GM12878 (cell line): ENCODE results near the gene KDM6B. TPM values are rescaled to one million over a fixed set of nuclear protein-coding genes. Genes with fewer than 3 reads are reported as not detected.
A peak's percentile ranks its signal among the peaks of the same experiment; 100 is the strongest.

ENCODE experiments used
- ATAC-seq: fragments of 200-7000 bp; cut with Tn5 transposase; 3 replicates; pipeline ENCODE4 v1.9.1; 2020; ENCODE audit warnings: mild to moderate bottlenecking, moderate library complexity
- BruUV-seq: library from RNA; stranded (reverse); fragments of 400-500 nt; replicated peaks from 2 replicates; lab custom pipeline; 2021; lab: Mats Ljungman, UMichigan
- CTCF ChIA-PET: fragments of 300-600 bp; sonication (Branson Sonifier 250); formaldehyde crosslinking; extraction: SDS; loops from one replicate; lab custom pipeline; 2021; ENCODE audit warnings: inconsistent platforms; lab: Yijun Ruan, JAX
- POLR2A ChIA-PET: fragments of 350-600 bp; formaldehyde crosslinking; extraction: SDS; loops from one replicate; lab custom pipeline; 2021; ENCODE audit warnings: inconsistent platforms; lab: Charles Lee
- RAD21 ChIA-PET: fragments of 300-600 bp; sonication (Branson Sonifier 250); formaldehyde crosslinking; loops from one replicate; lab custom pipeline; 2023; ENCODE audit warnings: antibody characterized with exemption; ENCODE audit not compliant: unreplicated experiment; lab: Charles Lee
- SMC1A ChIA-PET: fragments of 300-600 bp; sonication (Branson Sonifier 250); formaldehyde crosslinking; loops from one replicate; lab custom pipeline; 2023; ENCODE audit not compliant: unreplicated experiment, uncharacterized antibody; lab: Charles Lee
- DNase-seq: peaks from one replicate; pipeline ENCODE4 v3.0.0-alpha.2; 2011; ENCODE audit warnings: low read depth, low spot score
- FAIRE-seq: peaks from 3 replicates; lab custom pipeline; 2011; peaks lifted over from hg19 to GRCh38; lab: Jason Lieb, UNC
- H2AFZ ChIP-seq: 2 replicates; pipeline ENCODE4 v1.6.0; 2011; ENCODE audit warnings: low read depth, low read length, control low read depth; ENCODE audit not compliant: control insufficient read depth
- H3K27ac ChIP-seq: 2 replicates; pipeline ENCODE4 v1.5.1; 2011; ENCODE audit warnings: control low read depth; ENCODE audit not compliant: control insufficient read depth, insufficient read depth
- H3K27me3 ChIP-seq, 2 experiments: replicated peaks in 1 of 2; 2 replicates each; pipeline versions ENCODE4 v1.6.0 to v1.6.1; 2011; ENCODE audit warnings: low read length in 1 of 2; ENCODE audit not compliant: control insufficient read depth in 2 of 2, insufficient read depth in 2 of 2
- H3K36me3 ChIP-seq, 2 experiments: 2 replicates each; pipeline ENCODE4 v1.5.1; 2011; ENCODE audit warnings: low read length in 1 of 2; ENCODE audit not compliant: control insufficient read depth in 2 of 2, insufficient read depth in 2 of 2
- H3K4me1 ChIP-seq: 2 replicates; pipeline ENCODE4 v1.6.1; 2011; ENCODE audit warnings: mild to moderate bottlenecking, low read length, moderate library complexity, mixed read lengths; ENCODE audit not compliant: control insufficient read depth, insufficient read depth
- H3K4me2 ChIP-seq: 2 replicates; pipeline ENCODE4 v1.6.0; 2011; ENCODE audit warnings: control low read depth; ENCODE audit not compliant: control insufficient read depth, insufficient read depth
- H3K4me3 ChIP-seq: fragments of 200-600 bp; sonication (generic); 2 replicates; pipeline ENCODE4 v1.5.1; 2016
- H3K79me2 ChIP-seq: 2 replicates; pipeline ENCODE4 v1.6.0; 2011; ENCODE audit warnings: low read length; ENCODE audit not compliant: control insufficient read depth, insufficient read depth
- H3K9ac ChIP-seq: 2 replicates; pipeline ENCODE4 v1.8.0; 2011; ENCODE audit warnings: low read length, control low read depth, mixed read lengths; ENCODE audit not compliant: control insufficient read depth, insufficient read depth
- H3K9me3 ChIP-seq: replicated peaks from 3 replicates; pipeline ENCODE4 v1.5.1; 2011; ENCODE audit warnings: mild to moderate bottlenecking, low read length; ENCODE audit not compliant: control insufficient read depth, insufficient read depth
- H4K20me1 ChIP-seq: 2 replicates; pipeline ENCODE4 v1.6.0; 2011; ENCODE audit not compliant: control insufficient read depth, insufficient read depth
- ASH2L ChIP-seq: fragments of 300-600, 200-600 bp; sonication (generic); IDR thresholded peaks from 2 replicates; pipeline ENCODE4 v1.6.1; 2017; ENCODE audit warnings: low read depth, mild to moderate bottlenecking, borderline replicate concordance
- CBX3 ChIP-seq: fragments of 200-600 bp; sonication (generic); IDR thresholded peaks from 2 replicates; pipeline ENCODE4 v1.6.1; 2016; ENCODE audit warnings: low read depth, borderline replicate concordance
- EP300 ChIP-seq, 2 experiments: fragments of 150-350 bp in 1 of 2; IDR thresholded peaks; 2 replicates each; pipeline ENCODE4 v1.6.1; 2011 to 2012; ENCODE audit warnings: low read depth in 2 of 2, low read length in 2 of 2, borderline replicate concordance in 1 of 2, improper control_type of control experiment in 1 of 2, inconsistent platforms in 1 of 2; ENCODE audit not compliant: control insufficient read depth in 1 of 2
- FOXK2 ChIP-seq: fragments of 450-650 bp; IDR thresholded peaks from 2 replicates; pipeline ENCODE4 v1.6.1; 2017; ENCODE audit warnings: mild to moderate bottlenecking, moderate library complexity
- HDAC6 ChIP-seq: fragments of 200-600 bp; sonication (generic); IDR thresholded peaks from one replicate; pipeline ENCODE4 v1.8.0; 2017; ENCODE audit warnings: antibody characterized with exemption; ENCODE audit not compliant: unreplicated experiment
- MYB ChIP-seq: fragments of 150-350 bp; IDR thresholded peaks from 2 replicates; pipeline ENCODE4 v1.6.1; 2014; ENCODE audit warnings: mild to moderate bottlenecking, low read depth, low read length, borderline replicate concordance
- RELA ChIP-seq: fragments of 450-650 bp; IDR thresholded peaks from 2 replicates; pipeline ENCODE4 v1.8.0; 2014; ENCODE audit warnings: borderline replicate concordance; ENCODE audit not compliant: partially characterized antibody
- SMC3 ChIP-seq: IDR thresholded peaks from 2 replicates; pipeline ENCODE4 v1.6.1; 2011; ENCODE audit warnings: low read length, improper control_type of control experiment, borderline replicate concordance
- SRF ChIP-seq, 2 experiments: IDR thresholded peaks; 2 replicates each; pipeline ENCODE4 v1.6.1; 2011; ENCODE audit warnings: low read depth in 2 of 2, low read length in 2 of 2, mild to moderate bottlenecking in 1 of 2, moderate library complexity in 1 of 2
- TCF7 ChIP-seq: IDR thresholded peaks from 2 replicates; pipeline ENCODE4 v1.6.1; 2014; ENCODE audit warnings: antibody characterized with exemption, borderline replicate concordance
- ZBTB11 ChIP-seq: fragments of 450-650 bp; formaldehyde crosslinking; IDR thresholded peaks from 2 replicates; pipeline ENCODE4 v1.5.0; 2022; ENCODE audit warnings: mild to moderate bottlenecking, missing genetic modification characterization
- ZBTB40 ChIP-seq: fragments of 450-650 bp; IDR thresholded peaks from 2 replicates; pipeline ENCODE4 v1.6.1; 2016; ENCODE audit warnings: mild to moderate bottlenecking, moderate library complexity, borderline replicate concordance
- ZNF622 ChIP-seq: fragments of 450-650 bp; IDR thresholded peaks from 2 replicates; pipeline ENCODE4 v1.6.1; 2017; ENCODE audit warnings: mild to moderate bottlenecking, inconsistent platforms
- WGBS: methylation state at CpG from one replicate; pipeline ENCODE4 v1.1.6; 2016; ENCODE audit warnings: low lambda C conversion rate; ENCODE audit not compliant: insufficient replicate concordance, insufficient coverage; ENCODE audit errors: missing lambda C conversion rate; 5-methylcytosine and 5-hydroxymethylcytosine counted together
- in situ Hi-C: fragments of 300-500 bp; cut with MboI; formaldehyde crosslinking; loops from 9 replicates; pipeline ENCODE4 v1.14.3; 2018; ENCODE audit warnings: mixed read lengths
- intact Hi-C: fragments of 100-400 bp; cut with micrococcal nuclease; formaldehyde crosslinking; loops from one replicate; pipeline ENCODE4 v1.14.2; 2022; ENCODE audit not compliant: unreplicated experiment
- polyA plus RNA-seq, 11 experiments: library from polyadenylated mRNA; depleted of rRNA in 4 of 11; unstranded in 6 of 11; stranded (reverse) in 5 of 11; fragments of >200 nt; fragmentation: Nextera tagmentation in 4 of 11; fragmentation: Illumina TruSeq in 1 of 11; extraction: Ambion mirVana in 4 of 11; extraction: Trizol in 1 of 11; gene quantifications; 1 replicate in 1 of 11; 2 replicates in 10 of 11; pipeline versions ENCODE4 v1.2.1 to v1.2.3, GENCODE V29; 2011 to 2016; ENCODE audit warnings: inconsistent platforms in 2 of 11, missing spikeins in 2 of 11, low read depth in 1 of 11
- total RNA-seq, 4 experiments: library from RNA; depleted of rRNA in 3 of 4; stranded (reverse); fragments of >200 nt in 3 of 4; fragmentation: Illumina TruSeq in 1 of 4; extraction: Trizol in 1 of 4; gene quantifications; 2 replicates each; pipeline versions ENCODE4 v1.2.1 to v1.2.3, GENCODE V29; 2013 to 2021

The KDM6B gene
- total and polyA plus RNA-seq, 10 of the 15 experiments (the other 5 are each of a cell fraction or from before 2014, with no cell fraction given) = 0.05 to 33.5 (median 2.3) TPM

GRCh38 chr17:7842380-7843256 is 8.6 kb downstream of the KDM6B start:
- TSS peak; percentile 49 for BruUV-seq
- peak overlapping the region; percentile 97 for H3K9ac ChIP-seq
- H3K27me3 ChIP-seq = no peaks in the 10 kb centered on the region
- peaks cover 52% of the 10 kb centered on the region for H3K79me2 ChIP-seq
- ChIA-PET RAD21 (interaction anchor here (0.9 to 3.7 kb wide), 6 partner anchors 8 to 147 kb away, joined by 3 to 36 read pairs (median 6); partner anchors contain the start of genes KDM6B and NAA38), POLR2A (interaction anchor here (0.6 to 4.1 kb wide), 5 partner anchors 8 to 276 kb away, joined by 3 to 49 read pairs (median 5); partner anchors contain the start of genes CYB5D1, KDM6B and NAA38), CTCF (interaction anchor here (1.0 to 5.7 kb wide), 4 partner anchors 8 to 19 kb away, joined by 3 to 57 read pairs (median 6); partner anchors contain the start of genes CYB5D1, KDM6B and NAA38), SMC1A (interaction anchor here (1.4 to 1.5 kb wide), 2 partner anchors 9 to 99 kb away, joined by 3 to 5 read pairs; partner anchors contain the start of gene KDM6B)
- peak overlapping the region; percentile 17 for H2AFZ ChIP-seq
- H4K20me1 ChIP-seq = no peaks in the 10 kb centered on the region; the same call in none of the 2 replicates
- ATAC-seq = peak; percentile 50
- peak; percentile 75 for FAIRE-seq
- no peak for DNase-seq
- no peaks in the 10 kb centered on the region for H3K9me3 ChIP-seq
- peak overlapping the region; percentile 92 for H3K4me3 ChIP-seq
- intact Hi-C loops (loop anchor here (2.0 kb wide), 1 partner anchor 14 kb away; the partner anchor contains the start of gene NAA38), in situ Hi-C loops (no loop called here)
- peaks cover 38% of the 10 kb centered on the region for H3K4me1 ChIP-seq
- H3K36me3 ChIP-seq = peaks cover 5 to 11% of the 10 kb centered on the region in 2 experiments; a peak in 3 of 4 replicates
- H3K4me2 ChIP-seq = peak overlapping the region; percentile 100
- peak overlapping the region; percentile 99 for H3K27ac ChIP-seq
- WGBS = under 1% methylated on average over 47 of the region's 47 CpGs
- TF ChIP-seq RELA (peak; percentile 99), CBX3 (no peak), ZBTB11 (no peak), ASH2L (no peak), TCF7 (no peak; the same call in 1 of the 2 replicates), MYB (no peak), ZBTB40 (no peak), ZNF622 (no peak), SRF (IDR thresholded peaks at IDR 0.05; ENCODE audit: low read depth in 2 of 2, low read length in 2 of 2) (0 out of 4 replicates have a peak, but pooled peaks of 1 of the 2 experiments have one; percentile 12), FOXK2 (no peak), HDAC6 (no peak), SMC3 (peak; percentile 30; the same call in 1 of the 2 replicates), EP300 (IDR thresholded peaks at IDR 0.05; ENCODE audit: borderline replicate concordance in 1 of 2, control insufficient read depth in 1 of 2, low read depth in 2 of 2, low read length in 2 of 2) (peak in 1 of 2 experiments; percentile 58; a peak in 1 of 4 replicates)
